Measurements from ENCODE around the gene PRC1. TPM values are rescaled to one million over a fixed set of nuclear protein-coding genes. Genes with fewer than 3 reads are reported as not detected.
"Not testable (repeated sequence)": the region's sequence is repeated elsewhere in the genome, so short reads cannot be mapped to it uniquely, and the experiment has no call there.

The PRC1 gene
- total RNA-seq, 4 donors from 2014 or later: 2.2 to 12.7 (median 4.5) TPM

DNA sequence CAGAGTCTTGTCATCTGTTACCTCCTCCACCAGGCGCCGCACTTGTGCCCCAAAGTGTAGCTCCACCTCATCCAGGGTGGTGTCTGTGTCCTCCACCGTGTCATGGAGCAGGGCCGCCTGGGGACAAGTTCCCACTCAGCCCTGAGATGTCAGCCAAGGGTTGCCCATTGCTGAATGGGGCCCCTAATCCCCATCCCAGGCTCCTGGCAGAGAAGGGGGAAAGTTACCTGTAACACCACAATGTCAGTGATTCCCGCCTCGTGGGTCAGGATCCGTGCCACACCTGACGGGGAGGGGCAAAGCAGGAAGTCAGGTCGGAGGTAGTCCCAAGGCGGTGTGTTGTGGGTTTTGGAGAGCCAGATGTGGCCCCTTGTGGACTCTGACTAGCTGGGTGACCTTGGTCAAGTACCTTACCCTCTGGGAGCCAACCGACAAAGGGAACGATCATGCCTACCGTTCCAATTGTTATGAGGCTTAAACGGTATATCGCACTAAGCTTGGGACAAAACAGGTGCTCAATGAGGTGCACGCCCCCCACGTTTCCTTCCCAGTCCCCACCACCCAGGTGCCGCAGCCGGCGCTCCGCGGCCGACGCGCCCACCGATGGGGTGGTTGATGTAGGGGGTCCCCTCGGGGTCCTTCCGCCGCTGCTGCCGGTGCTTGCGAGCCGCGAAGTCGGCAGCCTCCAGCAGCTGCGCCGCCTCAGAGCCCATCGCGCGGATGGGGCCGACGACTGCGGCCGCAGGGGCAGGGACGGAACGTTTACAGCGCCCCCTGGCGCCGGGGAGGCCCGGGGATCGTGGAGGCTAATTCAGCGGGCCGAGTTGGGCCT is 62.3 kb downstream of the PRC1 start, which contains the start of gene HDDC3:
Gene HDDC3, minus strand, starts transcription at position 722 of the 832 bp plus-strand sequence. Its CDS starts 9 bp downstream, at position 713.
- TF ChIP-seq EP300 (IDR thresholded peaks at IDR 0.05) (no peak), POLR2A (IDR thresholded peaks at IDR 0.05) (peak; percentile 51 to 69), POLR2AphosphoS5 (IDR thresholded peaks at IDR 0.05) (peak; percentile 78)
- TF ChIP-seq, protein P1, sequence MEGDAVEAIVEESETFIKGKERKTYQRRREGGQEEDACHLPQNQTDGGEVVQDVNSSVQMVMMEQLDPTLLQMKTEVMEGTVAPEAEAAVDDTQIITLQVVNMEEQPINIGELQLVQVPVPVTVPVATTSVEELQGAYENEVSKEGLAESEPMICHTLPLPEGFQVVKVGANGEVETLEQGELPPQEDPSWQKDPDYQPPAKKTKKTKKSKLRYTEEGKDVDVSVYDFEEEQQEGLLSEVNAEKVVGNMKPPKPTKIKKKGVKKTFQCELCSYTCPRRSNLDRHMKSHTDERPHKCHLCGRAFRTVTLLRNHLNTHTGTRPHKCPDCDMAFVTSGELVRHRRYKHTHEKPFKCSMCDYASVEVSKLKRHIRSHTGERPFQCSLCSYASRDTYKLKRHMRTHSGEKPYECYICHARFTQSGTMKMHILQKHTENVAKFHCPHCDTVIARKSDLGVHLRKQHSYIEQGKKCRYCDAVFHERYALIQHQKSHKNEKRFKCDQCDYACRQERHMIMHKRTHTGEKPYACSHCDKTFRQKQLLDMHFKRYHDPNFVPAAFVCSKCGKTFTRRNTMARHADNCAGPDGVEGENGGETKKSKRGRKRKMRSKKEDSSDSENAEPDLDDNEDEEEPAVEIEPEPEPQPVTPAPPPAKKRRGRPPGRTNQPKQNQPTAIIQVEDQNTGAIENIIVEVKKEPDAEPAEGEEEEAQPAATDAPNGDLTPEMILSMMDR (IDR thresholded peaks at IDR 0.05): peak; percentile 85 to 96 (median 90)
- Histone ChIP-seq H3K4me1 (peaks cover 0 to 71% (median 34%) of the 10 kb centered on the region in 3 donors), H3K9me3 (no peaks in the 10 kb centered on the region), H3K27ac (peak within 1 kb of the TSS; percentile 36 to 92 (median 88)), H3K27me3 (no peaks in the 10 kb centered on the region), H3K4me3 (peak within 1 kb of the TSS; percentile 68 to 81), H3K36me3 (peaks cover 0 to 3% of the 10 kb centered on the region in 2 donors)
- ATAC-seq: peak; percentile 74
- WGBS, 2 donors (ENCODE audit: low coverage in 1 of 2): 0 to 16% methylated on average over 2 to 4 of the region's 52 CpGs

DNA sequence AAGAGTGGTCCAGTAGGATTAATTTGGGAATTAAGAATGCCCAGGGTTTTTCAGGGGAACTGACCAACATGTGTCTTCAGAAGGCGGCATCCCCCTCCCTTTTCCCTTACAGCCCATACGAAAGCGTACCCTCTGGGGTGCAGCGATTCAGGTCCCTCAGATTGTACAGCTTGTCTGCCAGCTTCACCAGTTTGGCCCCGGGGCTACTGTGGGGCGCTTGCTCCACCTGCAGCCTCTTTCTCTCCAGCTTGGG is 62.8 kb downstream of the PRC1 start:
- H3K4me3 ChIP-seq: peak overlapping the region in 1 of 2 donors; percentile 81
- H3K27me3 ChIP-seq: no peaks in the 10 kb centered on the region
- 83% methylated on average over 1 of the region's 6 CpGs; no CpG with 5 or more reads in 1 of the 2 donors for WGBS, 2 donors (ENCODE audit: low coverage in 1 of 2)
- H3K27ac ChIP-seq: peak overlapping the region in 3 of 4 donors; percentile 88 to 92 (median 89)
- ATAC-seq: no peak
- H3K9me3 ChIP-seq: no peaks in the 10 kb centered on the region
- H3K4me1 ChIP-seq: peaks cover 0 to 65% (median 33%) of the 10 kb centered on the region in 3 donors
- TF ChIP-seq, protein P1 (IDR thresholded peaks at IDR 0.05): no peak
- TF ChIP-seq EP300 (IDR thresholded peaks at IDR 0.05) (no peak), POLR2A (IDR thresholded peaks at IDR 0.05) (no peak), POLR2AphosphoS5 (IDR thresholded peaks at IDR 0.05) (no peak)
- no peaks in the 10 kb centered on the region for H3K36me3 ChIP-seq

DNA sequence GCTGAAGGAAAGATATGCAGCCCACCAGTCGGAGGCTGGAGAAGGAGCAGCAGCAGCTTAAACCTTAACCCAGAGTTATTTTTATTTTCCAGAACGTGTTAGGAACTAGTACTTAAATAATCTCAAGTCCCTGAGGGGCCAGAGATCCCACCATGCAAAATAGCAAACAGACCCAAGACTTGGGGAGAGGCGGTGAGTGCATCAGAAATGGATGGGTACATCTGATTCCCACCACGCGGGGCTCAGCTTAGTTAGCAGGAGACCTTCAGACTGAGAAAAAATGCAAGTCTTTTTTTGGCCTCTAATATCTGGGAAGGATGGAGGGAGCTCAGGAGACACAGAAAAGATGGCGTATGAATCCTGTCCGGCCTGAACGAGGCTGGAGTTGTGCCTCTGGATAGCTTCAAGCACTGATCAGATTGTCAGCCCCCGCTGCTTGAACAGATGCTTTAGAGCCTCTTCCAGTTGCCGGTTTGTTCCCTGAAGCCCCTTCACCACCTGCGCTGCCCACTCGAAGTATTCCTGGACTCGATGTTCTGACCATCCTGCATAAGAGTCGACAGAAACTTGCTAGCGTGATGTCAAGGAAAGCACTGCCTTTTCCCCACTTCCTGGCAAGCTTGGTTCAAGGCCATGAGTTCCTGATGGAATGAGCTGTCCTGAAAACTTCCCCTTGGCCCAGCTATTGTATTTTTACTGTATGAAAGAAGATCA is 63.3 kb downstream of the PRC1 start:
- WGBS, 2 donors (ENCODE audit: low coverage in 1 of 2): 61 to 64% methylated on average over 7 to 8 of the region's 15 CpGs
- ATAC-seq: no peak
- H3K27me3 ChIP-seq: no peaks in the 10 kb centered on the region
- H3K9me3 ChIP-seq: no peaks in the 10 kb centered on the region
- H3K4me3 ChIP-seq: peak overlapping the region in 1 of 2 donors; percentile 61
- peaks cover 0 to 60% (median 28%) of the 10 kb centered on the region in 3 donors for H3K4me1 ChIP-seq
- TF ChIP-seq POLR2AphosphoS5 (IDR thresholded peaks at IDR 0.05) (no peak), POLR2A (IDR thresholded peaks at IDR 0.05) (no peak), EP300 (IDR thresholded peaks at IDR 0.05) (no peak)
- TF ChIP-seq, protein P1 (IDR thresholded peaks at IDR 0.05): no peak
- no peaks in the 10 kb centered on the region for H3K36me3 ChIP-seq
- peak overlapping the region; percentile 48 to 92 (median 88) for H3K27ac ChIP-seq

DNA sequence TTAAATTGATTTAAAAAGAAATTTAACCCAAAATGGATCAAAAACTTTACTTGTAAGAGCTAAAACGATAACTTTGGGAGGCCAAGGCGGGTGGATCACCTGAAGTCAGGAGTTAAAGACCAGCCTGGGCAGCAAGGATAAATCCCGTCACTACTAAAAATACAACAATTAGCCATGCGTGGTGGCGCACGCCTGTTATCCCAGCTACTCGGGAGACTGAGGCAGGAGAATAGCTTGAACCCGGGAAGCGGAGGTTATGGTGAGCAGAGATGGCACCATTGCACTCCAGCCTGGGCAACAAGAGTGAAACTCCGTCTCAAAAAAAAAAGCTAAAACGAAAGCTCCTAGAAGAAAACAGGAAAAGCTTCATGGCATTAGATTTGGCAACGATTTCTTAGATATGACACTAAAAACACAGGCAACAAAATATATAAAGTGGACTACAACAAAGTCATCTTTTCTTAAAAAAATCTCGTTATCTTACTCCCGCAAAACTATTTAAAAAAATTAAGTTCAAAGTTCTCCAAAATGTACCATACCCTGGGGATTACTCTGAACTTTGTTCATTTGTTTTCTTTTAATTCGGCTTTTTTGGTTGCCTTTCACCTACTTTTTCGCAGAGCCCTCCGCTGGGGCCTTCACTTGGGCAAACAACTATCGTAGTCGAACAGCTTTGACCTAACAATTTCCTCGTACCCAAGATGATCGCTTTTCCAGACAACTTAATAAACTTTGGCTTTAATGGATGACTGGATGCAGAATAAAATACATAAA is 64.9 kb downstream of the PRC1 start:
- peak overlapping the region; percentile 48 to 92 (median 88) for H3K27ac ChIP-seq
- H3K36me3 ChIP-seq: no peaks in the 10 kb centered on the region
- 31 to 54% methylated on average over 11 to 21 of the region's 21 CpGs for WGBS, 2 donors (ENCODE audit: low coverage in 1 of 2)
- H3K27me3 ChIP-seq: no peaks in the 10 kb centered on the region
- no peak for ATAC-seq
- H3K4me1 ChIP-seq: peaks cover 0 to 48% (median 20%) of the 10 kb centered on the region in 3 donors
- H3K4me3 ChIP-seq: peak overlapping the region; percentile 42 to 61
- no peak for TF ChIP-seq POLR2AphosphoS5 (IDR thresholded peaks at IDR 0.05)
- TF ChIP-seq POLR2A (IDR thresholded peaks at IDR 0.05): no peak
- TF ChIP-seq, protein P1 (IDR thresholded peaks at IDR 0.05): no peak
- TF ChIP-seq EP300 (IDR thresholded peaks at IDR 0.05): no peak
- no peaks in the 10 kb centered on the region for H3K9me3 ChIP-seq

DNA sequence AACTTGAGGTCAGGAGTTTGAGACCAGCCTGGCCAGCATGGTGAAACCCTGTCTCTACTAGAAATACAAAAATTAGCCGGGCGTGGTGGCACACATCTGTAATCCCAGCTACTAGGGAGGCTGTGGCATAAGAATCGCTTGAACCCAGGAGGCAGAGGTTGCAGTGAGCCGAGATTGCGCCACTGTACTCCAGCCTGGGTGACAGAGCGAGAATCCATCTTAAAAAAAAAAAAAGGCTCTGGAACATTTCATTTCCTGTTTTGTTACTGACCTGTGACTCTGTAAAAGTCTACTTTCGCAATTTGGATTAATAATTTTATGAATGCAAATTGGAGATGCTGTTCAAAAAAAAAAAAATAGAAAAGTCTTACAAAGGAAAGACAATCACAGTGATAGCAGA is 66.2 kb downstream of the PRC1 start:
- H3K4me3 ChIP-seq, H3K27ac ChIP-seq, ATAC-seq, H3K9me3 ChIP-seq, H3K36me3 ChIP-seq, H3K27me3 ChIP-seq: not testable (repeated sequence)
- H3K4me1 ChIP-seq: peaks cover 0 to 37% (median 15%) of the 10 kb centered on the region in 3 donors
- 77 to 83% methylated on average over 1 to 7 of the region's 7 CpGs for WGBS, 2 donors (ENCODE audit: low coverage in 1 of 2)

DNA sequence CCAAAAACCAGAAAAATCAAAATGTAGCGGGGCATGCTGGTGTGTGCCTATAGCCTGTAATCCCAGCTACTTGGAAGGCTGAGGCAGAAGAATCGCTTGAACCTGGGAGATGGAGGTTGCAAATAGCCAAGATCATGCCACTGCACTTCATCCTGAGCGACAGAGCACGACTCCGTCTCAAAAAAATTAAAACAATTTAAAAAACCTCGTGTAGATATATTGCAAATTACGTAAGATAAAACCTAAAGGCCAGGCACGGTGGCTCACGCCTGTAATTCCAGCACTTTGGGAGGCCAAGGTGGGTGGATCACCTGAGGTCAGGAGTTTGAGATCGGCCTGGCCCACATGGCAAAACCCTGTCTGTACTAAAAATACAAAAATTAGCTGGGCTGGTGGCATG is 67.6 kb downstream of the PRC1 start:
- not testable (repeated sequence) for H3K27me3 ChIP-seq, ATAC-seq, H3K36me3 ChIP-seq, H3K27ac ChIP-seq, H3K9me3 ChIP-seq, H3K4me3 ChIP-seq
- peaks cover 0 to 24% (median 10%) of the 10 kb centered on the region in 3 donors for H3K4me1 ChIP-seq
- 84 to 92% methylated on average over 9 to 10 of the region's 10 CpGs for WGBS, 2 donors (ENCODE audit: low coverage in 1 of 2)

All from gastroesophageal sphincter (tissue), 4 donors.